GM10266 (cell line): ENCODE results near the gene RMI2.

Experiments
- DNase-seq: peaks from one replicate; pipeline ENCODE4 v3.0.0; 2012; ENCODE audit errors: extremely low spot score
- CTCF ChIP-seq: IDR thresholded peaks from 2 replicates; pipeline ENCODE4 v1.5.1; 2012; ENCODE audit warnings: mild to moderate bottlenecking, low read depth; ENCODE audit not compliant: control insufficient read depth, insufficient read depth; ENCODE audit errors: missing control alignments

RMI2 gene

DNA sequence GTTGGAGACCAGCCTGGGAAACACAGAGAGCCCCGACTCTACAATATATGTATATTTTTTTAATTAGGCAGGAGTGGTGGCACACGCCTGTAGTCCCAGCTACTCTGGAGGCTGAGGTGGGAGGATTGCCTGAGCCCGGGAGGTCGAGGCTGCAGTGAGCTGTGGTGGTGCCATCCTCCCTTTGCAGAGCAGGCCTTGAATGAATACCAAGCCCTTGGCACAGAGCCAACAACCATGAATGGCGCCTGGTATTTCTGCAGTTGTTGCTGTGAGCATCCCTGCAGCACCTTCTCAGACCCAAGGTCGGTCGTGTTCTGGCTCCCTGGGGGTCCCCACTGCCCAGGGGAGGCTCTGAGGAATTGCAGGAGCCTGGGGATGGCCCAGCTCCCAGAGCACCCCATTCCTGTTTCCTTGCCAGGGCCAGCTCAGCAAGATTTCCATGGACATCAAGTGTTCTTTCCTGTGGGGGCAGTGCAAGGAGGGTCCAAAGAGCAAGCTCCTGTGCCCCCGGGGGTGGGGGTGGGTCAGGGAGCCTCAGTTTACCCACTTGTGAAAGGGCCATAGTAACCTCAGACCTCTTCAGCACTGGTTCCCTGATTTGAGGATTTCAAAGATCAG lies 25.6 kb upstream of the RMI2 start:
- DNase-seq = no peak
- TF ChIP-seq CTCF = no peak

- no peak for DNase-seq
- TF ChIP-seq CTCF = no peak
Observed at GRCh38 chr16:11320170-11320569, 25.1 kb upstream of the RMI2 start.

DNA sequence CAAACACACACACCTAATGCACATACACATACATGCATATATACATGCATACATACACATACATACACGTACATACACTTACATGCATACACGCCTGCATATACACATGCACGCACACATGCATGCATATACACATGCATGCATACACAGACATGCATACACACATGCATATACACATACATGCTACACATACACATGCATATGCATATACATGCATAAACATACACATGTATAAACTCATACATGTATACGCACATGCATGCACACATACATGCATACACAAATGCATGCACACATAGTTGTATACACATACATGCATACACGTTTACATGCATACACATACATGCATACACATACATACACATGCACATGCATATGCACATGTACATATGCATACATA lies 23.6 kb upstream of the RMI2 start:
- TF ChIP-seq CTCF = no peak
- DNase-seq = no peak

DNA sequence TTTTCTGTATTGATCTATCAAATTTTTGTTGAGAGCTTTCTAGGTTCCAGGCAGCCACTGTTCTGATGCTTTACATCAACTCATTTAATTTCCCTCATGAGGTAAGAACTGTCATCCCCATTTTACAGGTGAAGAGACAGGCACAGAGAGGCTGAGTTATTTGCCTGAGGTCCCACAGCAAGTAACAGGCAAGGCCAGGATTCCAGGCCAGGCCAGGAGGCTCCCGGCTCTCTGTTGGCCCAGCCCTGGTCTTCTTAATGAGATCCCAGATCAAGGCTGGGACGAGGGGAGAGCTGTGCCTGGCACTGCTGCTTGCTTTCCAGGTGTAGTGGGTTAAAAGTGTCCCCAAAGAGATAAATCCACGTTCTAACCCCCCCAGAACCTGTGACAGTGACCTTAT lies 22.4 kb upstream of the RMI2 start:
- no peak for DNase-seq

GRCh38 chr16:11323551-11324336 lies 21.5 kb upstream of the RMI2 start:
- no peak for DNase-seq
- TF ChIP-seq CTCF = no peak

More for the DNA sequence above, 22.4 kb upstream of the RMI2 start:
- no peak for TF ChIP-seq CTCF

DNA sequence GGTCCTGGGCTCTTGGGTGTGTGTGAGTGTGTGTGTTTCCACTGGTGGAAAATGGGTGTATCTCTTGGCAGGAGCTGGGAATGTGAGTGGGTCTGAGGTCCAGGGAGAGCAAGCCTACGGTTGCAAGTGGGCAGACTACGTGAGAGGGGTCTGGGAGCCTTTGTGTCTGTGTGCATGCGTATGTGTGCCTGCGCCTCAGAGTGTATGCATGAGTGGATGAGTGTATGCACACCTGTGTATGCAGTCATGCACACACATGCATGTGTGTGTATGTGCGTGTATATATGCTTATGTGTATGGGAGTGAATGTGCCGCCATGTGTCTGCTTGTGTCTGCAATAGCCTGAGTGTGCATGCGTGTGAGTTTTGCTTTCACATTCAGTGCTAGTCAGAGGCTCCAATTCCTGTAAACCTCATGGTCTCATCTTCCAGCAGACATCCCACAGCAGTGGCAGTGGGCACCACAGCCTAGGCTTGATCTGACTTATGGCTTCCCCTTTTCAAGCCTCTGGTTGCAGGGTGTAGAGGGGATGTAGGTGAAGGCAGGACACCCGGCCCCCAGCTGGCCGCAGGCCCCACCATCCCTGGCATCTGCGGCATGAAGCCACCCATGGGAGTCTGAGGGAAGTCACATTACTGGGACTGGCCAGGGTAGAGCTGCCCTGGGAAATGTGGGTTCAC lies 19.7 kb upstream of the RMI2 start:
- no peak for TF ChIP-seq CTCF
- DNase-seq = no peak
